Stimulated activated memory B cell treated with anti-CD40 and anti-IgM and Interleukin-4, amounts not matched to agents 10 μg/mL and 1 μg/mL and 100 μg/mL, for 72 hours (primary cell): ENCODE measurements around the gene GPR132.
"Not testable (repeated sequence)": the region's sequence is repeated elsewhere in the genome, so short reads cannot be mapped to it uniquely, and the experiment has no call there.

Experiments used
- ATAC-seq: fragments of 150-1000 bp; cut with Tn5 transposase; 2 replicates; pipeline ENCODE4 v1.10.0; 2021
- H3K27ac Mint-ChIP-seq: one replicate; pipeline ENCODE4 v1.8.0; 2022; ENCODE audit warnings: mild to moderate bottlenecking, mixed read lengths
- H3K27me3 Mint-ChIP-seq: one replicate; pipeline ENCODE4 v1.8.0; 2022; ENCODE audit warnings: mixed read lengths
- H3K36me3 Mint-ChIP-seq: one replicate; pipeline ENCODE4 v1.8.0; 2022; ENCODE audit warnings: mixed read lengths
- H3K4me1 Mint-ChIP-seq: one replicate; pipeline ENCODE4 v1.8.0; 2022; ENCODE audit warnings: mixed read lengths
- H3K4me3 Mint-ChIP-seq: one replicate; pipeline ENCODE4 v1.8.0; 2022; ENCODE audit warnings: mild to moderate bottlenecking, moderate library complexity, mixed read lengths
- H3K9me3 Mint-ChIP-seq: one replicate; pipeline ENCODE4 v1.8.0; 2022; ENCODE audit warnings: mixed read lengths

The GPR132 gene

DNA sequence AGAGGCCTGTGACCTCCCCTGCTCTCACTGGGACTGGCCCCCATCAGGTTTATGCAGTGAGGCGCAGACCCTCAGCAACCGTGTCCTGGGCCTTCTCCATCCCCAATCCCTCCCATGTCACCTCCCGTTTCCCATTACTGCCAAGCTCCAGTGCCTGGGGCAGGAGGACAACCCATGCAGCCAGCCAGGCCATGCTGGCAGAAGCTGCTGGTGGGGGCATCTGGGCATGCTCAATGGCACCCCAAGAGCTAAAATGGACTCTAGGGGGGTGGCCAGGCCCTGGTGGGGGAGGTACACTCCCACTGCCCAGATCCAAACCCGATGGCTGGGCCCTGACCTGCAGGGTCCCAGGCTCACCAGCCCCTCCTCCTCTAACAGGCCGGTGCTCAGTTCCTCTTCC lies 20.5 kb upstream of the GPR132 start:
- Mint-ChIP-seq H3K4me1 (peaks cover 40% of the 10 kb centered on the region), H3K36me3 (no peaks in the 10 kb centered on the region), H3K9me3 (peaks cover 5% of the 10 kb centered on the region)

GRCh38 chr14:105084741-105085571 lies 19.7 kb upstream of the GPR132 start:
- Mint-ChIP-seq H3K27me3 (peaks cover 43% of the 10 kb centered on the region), H3K4me3 (no peak overlapping the region)
- no peak for ATAC-seq

More for the DNA sequence above, 20.5 kb upstream of the GPR132 start:
- no peak for ATAC-seq
- Mint-ChIP-seq H3K4me3 (no peak overlapping the region), H3K27me3 (peaks cover 43% of the 10 kb centered on the region), H3K27ac (no peak overlapping the region)

DNA sequence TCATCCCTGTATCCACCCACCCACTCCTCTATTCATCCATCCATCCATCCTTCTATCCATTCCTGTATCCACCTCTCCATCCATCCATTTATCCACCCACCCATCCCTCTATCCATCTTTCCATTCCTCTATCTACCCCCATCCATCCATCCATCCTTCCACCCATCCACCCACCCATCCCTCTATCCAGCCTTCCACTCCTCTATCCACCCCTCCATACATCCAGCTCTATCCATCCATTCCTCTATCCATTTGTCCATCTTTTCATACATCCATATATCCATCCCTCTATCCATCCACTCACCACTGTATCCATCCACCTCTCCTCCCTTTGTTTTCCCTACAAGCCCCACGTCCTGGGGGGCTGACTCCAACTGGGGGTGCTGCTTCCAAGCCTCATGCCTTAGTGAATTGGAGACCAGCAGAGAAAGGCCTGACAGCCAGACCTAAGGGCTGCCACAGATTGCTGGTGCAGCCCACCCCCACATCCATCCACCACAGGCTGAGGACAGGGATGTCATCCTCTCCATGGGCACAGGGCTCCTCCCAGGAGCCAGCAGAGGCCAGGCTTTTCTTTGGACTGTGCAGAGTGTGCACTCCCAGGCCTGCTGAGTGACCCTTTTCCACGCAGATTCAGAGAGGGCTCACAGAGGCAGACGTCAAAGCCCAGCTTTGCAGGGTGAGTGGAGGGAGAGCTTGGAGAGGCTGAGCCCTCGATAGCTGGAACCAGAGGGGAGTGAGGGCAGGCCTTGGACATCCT lies 18.9 kb upstream of the GPR132 start:
- Mint-ChIP-seq H3K9me3 (peaks cover 5% of the 10 kb centered on the region), H3K4me1 (peaks cover 33% of the 10 kb centered on the region), H3K27me3 (peaks cover 43% of the 10 kb centered on the region), H3K27ac (no peak overlapping the region), H3K36me3 (no peaks in the 10 kb centered on the region), H3K4me3 (no peak overlapping the region)
- ATAC-seq, result no peak

More at GRCh38 chr14:105084741-105085571, 19.7 kb upstream of the GPR132 start:
- Mint-ChIP-seq H3K27ac (no peak overlapping the region), H3K4me1 (peaks cover 33% of the 10 kb centered on the region), H3K36me3 (no peaks in the 10 kb centered on the region), H3K9me3 (peaks cover 5% of the 10 kb centered on the region)

DNA sequence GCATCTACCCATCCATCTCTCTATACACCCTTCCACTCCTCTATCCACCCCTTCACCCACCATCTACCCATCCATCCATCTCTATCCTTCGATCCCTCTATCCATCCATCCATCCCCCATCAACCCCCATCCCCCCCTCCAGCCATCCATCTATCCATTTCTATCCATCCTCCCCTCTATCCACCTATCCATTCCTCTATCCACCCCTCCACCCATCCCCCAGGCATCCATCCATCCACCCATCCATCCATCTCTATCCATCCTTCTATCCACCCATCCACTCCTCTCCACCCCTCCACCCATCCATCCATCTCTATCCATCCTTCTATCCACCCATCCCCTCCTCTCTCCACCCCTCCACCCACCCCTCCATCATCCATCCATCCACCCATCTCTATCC lies 17.5 kb upstream of the GPR132 start:
- H3K27me3 Mint-ChIP-seq, result peaks cover 32% of the 10 kb centered on the region
- peaks cover 5% of the 10 kb centered on the region for H3K9me3 Mint-ChIP-seq
- H3K36me3 Mint-ChIP-seq, result no peaks in the 10 kb centered on the region
- H3K4me1 Mint-ChIP-seq, result peaks cover 30% of the 10 kb centered on the region
- no peak overlapping the region for H3K4me3 Mint-ChIP-seq
- no peak for ATAC-seq
- no peak overlapping the region for H3K27ac Mint-ChIP-seq

GRCh38 chr14:105081473-105081872 lies 16.2 kb upstream of the GPR132 start:
- peaks cover 27% of the 10 kb centered on the region for H3K27me3 Mint-ChIP-seq
- H3K27ac Mint-ChIP-seq, H3K36me3 Mint-ChIP-seq, H3K9me3 Mint-ChIP-seq, H3K4me3 Mint-ChIP-seq: not testable (repeated sequence)
- ATAC-seq, result peak; percentile 49
- peaks cover 34% of the 10 kb centered on the region for H3K4me1 Mint-ChIP-seq

DNA sequence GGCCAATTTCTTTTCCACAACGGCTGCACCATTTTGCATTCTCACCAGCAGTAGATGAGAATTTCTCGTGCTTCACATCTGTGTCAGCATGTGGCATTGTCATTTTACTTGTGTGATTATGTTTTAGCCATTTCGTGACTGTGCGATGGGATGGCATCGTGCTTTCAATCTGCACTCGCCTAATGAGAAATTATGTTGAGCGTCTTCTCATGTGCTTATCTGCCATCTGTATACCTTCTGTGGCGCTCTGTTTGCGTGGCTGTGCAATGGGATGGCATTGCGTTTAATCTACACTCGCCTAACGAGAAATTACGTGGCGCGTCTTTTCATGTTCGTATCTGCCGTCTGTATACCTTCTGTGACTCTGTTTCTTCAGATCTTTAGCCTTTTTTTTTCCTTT lies 14.9 kb upstream of the GPR132 start:
- Mint-ChIP-seq H3K4me1 (peaks cover 42% of the 10 kb centered on the region), H3K27me3 (peaks cover 23% of the 10 kb centered on the region), H3K36me3 (no peaks in the 10 kb centered on the region), H3K27ac (no peak overlapping the region), H3K4me3 (no peak overlapping the region), H3K9me3 (peaks cover 5% of the 10 kb centered on the region)
- no peak for ATAC-seq

GRCh38 chr14:105078294-105078693 lies 13.1 kb upstream of the GPR132 start:
- Mint-ChIP-seq H3K9me3 (no peaks in the 10 kb centered on the region), H3K4me3 (no peak overlapping the region), H3K36me3 (no peaks in the 10 kb centered on the region), H3K4me1 (peaks cover 42% of the 10 kb centered on the region), H3K27ac (no peak overlapping the region), H3K27me3 (peaks cover 8% of the 10 kb centered on the region)
- no peak for ATAC-seq

DNA sequence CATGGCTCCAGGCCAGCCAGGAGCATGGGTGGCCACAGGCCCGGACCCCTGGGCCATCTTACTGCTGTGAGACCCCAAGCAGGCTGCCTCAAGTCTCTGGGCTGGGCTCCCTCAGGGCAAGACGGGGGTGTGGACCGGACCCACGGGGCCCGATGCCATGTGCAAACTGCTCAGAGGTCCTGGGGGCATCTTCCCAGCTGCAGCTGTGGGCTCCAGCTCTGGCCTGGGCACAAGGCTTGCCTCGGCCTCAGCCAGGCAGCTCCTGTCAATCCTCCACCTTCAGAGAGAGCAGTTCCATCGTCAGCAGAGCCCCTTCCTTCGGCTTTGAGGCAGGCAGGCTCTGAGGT lies 12.4 kb upstream of the GPR132 start:
- H3K4me1 Mint-ChIP-seq, result peaks cover 44% of the 10 kb centered on the region
- H3K36me3 Mint-ChIP-seq, result no peaks in the 10 kb centered on the region
- H3K9me3 Mint-ChIP-seq, result no peaks in the 10 kb centered on the region
- ATAC-seq, result no peak
- H3K27me3 Mint-ChIP-seq, result peaks cover 1% of the 10 kb centered on the region
- H3K4me3 Mint-ChIP-seq, result no peak overlapping the region
- peak overlapping the region; percentile 11 for H3K27ac Mint-ChIP-seq

- ATAC-seq, result no peak
- H3K9me3 Mint-ChIP-seq, result no peaks in the 10 kb centered on the region
- no peaks in the 10 kb centered on the region for H3K27me3 Mint-ChIP-seq
- H3K4me3 Mint-ChIP-seq, result peak overlapping the region; percentile 23
- no peaks in the 10 kb centered on the region for H3K36me3 Mint-ChIP-seq
- peak overlapping the region; percentile 11 for H3K27ac Mint-ChIP-seq
- peaks cover 49% of the 10 kb centered on the region for H3K4me1 Mint-ChIP-seq
Observed at GRCh38 chr14:105076805-105077648, 11.8 kb upstream of the GPR132 start.

DNA sequence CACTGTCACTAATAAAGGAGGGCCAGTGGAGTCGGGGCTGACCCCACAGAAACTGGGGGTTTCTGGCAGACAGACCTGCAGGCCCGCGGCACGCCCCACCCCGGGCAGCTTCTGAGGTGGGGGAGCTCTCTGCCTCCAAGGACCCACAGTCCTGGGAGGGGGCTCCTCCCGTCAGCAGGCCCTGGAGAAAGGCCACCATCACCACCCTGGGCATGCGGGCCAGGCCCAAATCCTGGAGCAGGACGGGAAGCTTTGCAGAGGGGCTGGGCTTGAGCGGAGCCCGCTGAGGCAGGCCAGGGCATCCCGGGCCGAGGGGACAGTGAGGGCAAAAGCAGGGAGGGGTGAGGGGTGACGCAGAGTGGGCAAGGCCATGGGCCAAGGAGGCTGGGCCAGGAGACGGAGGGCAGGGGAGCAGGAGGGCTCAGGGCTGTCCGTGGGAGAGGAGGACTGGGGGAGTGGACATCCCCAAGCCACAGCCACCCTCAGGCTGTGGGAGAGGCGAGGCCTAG lies 11.1 kb upstream of the GPR132 start:
- peak overlapping the region; percentile 23 for H3K4me3 Mint-ChIP-seq
- no peaks in the 10 kb centered on the region for H3K36me3 Mint-ChIP-seq
- H3K4me1 Mint-ChIP-seq, result peaks cover 46% of the 10 kb centered on the region
- ATAC-seq, result no peak
- H3K9me3 Mint-ChIP-seq, result no peaks in the 10 kb centered on the region
- peak overlapping the region; percentile 11 for H3K27ac Mint-ChIP-seq
- no peaks in the 10 kb centered on the region for H3K27me3 Mint-ChIP-seq

GRCh38 chr14:105075379-105076295 lies 10.4 kb upstream of the GPR132 start:
- Mint-ChIP-seq H3K36me3 (no peaks in the 10 kb centered on the region), H3K4me3 (peak overlapping the region; percentile 5), H3K9me3 (no peaks in the 10 kb centered on the region), H3K27me3 (no peaks in the 10 kb centered on the region), H3K27ac (peak overlapping the region; percentile 11), H3K4me1 (peaks cover 46% of the 10 kb centered on the region)
- peak; percentile 74 for ATAC-seq

DNA sequence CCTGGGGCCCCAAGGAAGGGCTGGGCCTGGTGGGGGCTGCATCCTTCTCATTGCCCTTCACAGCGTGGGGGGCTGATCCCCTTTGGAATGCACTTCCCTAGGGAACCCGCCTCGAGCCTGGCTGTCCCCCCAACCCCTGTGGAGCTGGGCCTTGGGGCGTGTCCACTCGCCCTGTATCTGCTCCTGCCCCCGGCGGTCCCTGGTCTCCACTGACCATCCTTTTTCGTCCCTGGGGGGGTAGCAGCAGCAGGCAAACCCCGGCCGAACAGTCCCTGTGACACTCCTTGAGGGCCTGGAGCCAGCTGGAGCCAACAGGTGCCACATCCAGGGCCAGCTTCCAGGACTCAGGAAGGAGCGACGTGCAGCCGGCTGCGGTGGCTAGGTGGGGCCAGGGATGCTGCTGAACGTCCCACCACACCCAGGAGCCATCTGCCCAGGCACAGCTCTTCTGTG lies 9.4 kb upstream of the GPR132 start:
- Mint-ChIP-seq H3K4me1 (peaks cover 57% of the 10 kb centered on the region), H3K27ac (no peak overlapping the region), H3K4me3 (no peak overlapping the region)

GRCh38 chr14:105073720-105074600 lies 8.7 kb upstream of the GPR132 start:
- Mint-ChIP-seq H3K4me3 (no peak overlapping the region), H3K9me3 (no peaks in the 10 kb centered on the region), H3K36me3 (no peaks in the 10 kb centered on the region), H3K27me3 (no peaks in the 10 kb centered on the region), H3K4me1 (peaks cover 63% of the 10 kb centered on the region), H3K27ac (no peak overlapping the region)
- ATAC-seq, result no peak

More for the DNA sequence above, 9.4 kb upstream of the GPR132 start:
- H3K27me3 Mint-ChIP-seq, result no peaks in the 10 kb centered on the region
- ATAC-seq, result no peak
- H3K36me3 Mint-ChIP-seq, result no peaks in the 10 kb centered on the region
- H3K9me3 Mint-ChIP-seq, result no peaks in the 10 kb centered on the region
